Transverse colon (tissue), 3 donors: Measurements from ENCODE around the gene CCBE1.

ENCODE experiments used
- POLR2A ChIP-seq: fragments of 450-650 bp; IDR thresholded peaks from one replicate; pipeline ENCODE4 v1.6.1; 2016; ENCODE audit warnings: antibody characterized with exemption, mild to moderate bottlenecking, moderate library complexity
- TF ChIP-seq, protein P1 (sequence below), 5 experiments: fragments of 200-600 bp in 3 of 5; fragments of 450-650 bp in 2 of 5; sonication (generic) in 3 of 5; IDR thresholded peaks; 1 replicate in 2 of 5; 2 replicates in 3 of 5; pipeline ENCODE4 v1.5.1; 2016 to 2017; ENCODE audit warnings: antibody characterized with exemption in 5 of 5, inconsistent platforms in 3 of 5, mild to moderate bottlenecking in 2 of 5, moderate library complexity in 1 of 5

- TF ChIP-seq, protein P1, sequence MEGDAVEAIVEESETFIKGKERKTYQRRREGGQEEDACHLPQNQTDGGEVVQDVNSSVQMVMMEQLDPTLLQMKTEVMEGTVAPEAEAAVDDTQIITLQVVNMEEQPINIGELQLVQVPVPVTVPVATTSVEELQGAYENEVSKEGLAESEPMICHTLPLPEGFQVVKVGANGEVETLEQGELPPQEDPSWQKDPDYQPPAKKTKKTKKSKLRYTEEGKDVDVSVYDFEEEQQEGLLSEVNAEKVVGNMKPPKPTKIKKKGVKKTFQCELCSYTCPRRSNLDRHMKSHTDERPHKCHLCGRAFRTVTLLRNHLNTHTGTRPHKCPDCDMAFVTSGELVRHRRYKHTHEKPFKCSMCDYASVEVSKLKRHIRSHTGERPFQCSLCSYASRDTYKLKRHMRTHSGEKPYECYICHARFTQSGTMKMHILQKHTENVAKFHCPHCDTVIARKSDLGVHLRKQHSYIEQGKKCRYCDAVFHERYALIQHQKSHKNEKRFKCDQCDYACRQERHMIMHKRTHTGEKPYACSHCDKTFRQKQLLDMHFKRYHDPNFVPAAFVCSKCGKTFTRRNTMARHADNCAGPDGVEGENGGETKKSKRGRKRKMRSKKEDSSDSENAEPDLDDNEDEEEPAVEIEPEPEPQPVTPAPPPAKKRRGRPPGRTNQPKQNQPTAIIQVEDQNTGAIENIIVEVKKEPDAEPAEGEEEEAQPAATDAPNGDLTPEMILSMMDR (IDR thresholded peaks at IDR 0.05), result no peak
- TF ChIP-seq POLR2A, result no peak
Observed at GRCh38 chr18:59660786-59661743, 36.2 kb downstream of the CCBE1 start.
